HFFc6 (cell line): ENCODE measurements around the gene TSC1. TPM values are rescaled to one million over a fixed set of nuclear protein-coding genes. Genes with fewer than 3 reads are reported as not detected.

Experiments used
- DNase-seq: peaks from one replicate; pipeline ENCODE4 v3.0.0-alpha.2; 2018
- H3K27ac Mint-ChIP-seq: 2 replicates; pipeline ENCODE4 v1.8.0; 2020; ENCODE audit warnings: mild to moderate bottlenecking, mixed read lengths
- H3K27me3 Mint-ChIP-seq: 2 replicates; pipeline ENCODE4 v1.8.0; 2021; ENCODE audit warnings: mild to moderate bottlenecking, moderate library complexity, mixed read lengths; ENCODE audit not compliant: insufficient read depth
- H3K36me3 Mint-ChIP-seq: 2 replicates; pipeline ENCODE4 v1.8.0; 2021; ENCODE audit warnings: low read depth, mixed read lengths
- H3K4me1 Mint-ChIP-seq: 2 replicates; pipeline ENCODE4 v1.8.0; 2020; ENCODE audit warnings: low read depth, mixed read lengths
- H3K4me3 Mint-ChIP-seq: 2 replicates; pipeline ENCODE4 v1.8.0; 2020; ENCODE audit warnings: mild to moderate bottlenecking, moderate library complexity, mixed read lengths
- H3K9me3 Mint-ChIP-seq: 2 replicates; pipeline ENCODE4 v1.8.0; 2020; ENCODE audit warnings: mild to moderate bottlenecking, mixed read lengths
- CTCF ChIP-seq: fragments of 200-600 bp; sonication (generic); IDR thresholded peaks from 2 replicates; pipeline ENCODE4 v1.5.0; 2021; ENCODE audit warnings: antibody characterized with exemption, mild to moderate bottlenecking
- total RNA-seq, 6 experiments: library from RNA; stranded (reverse); fragmentation: NEBNext Ultra II Directional; extraction: Animal tissue kit (Norgen Biotek cat#: 25700); gene quantifications; 2 replicates in 1 of 6; 3 replicates in 5 of 6; pipeline ENCODE4 v1.2.3, GENCODE V29; 2021

The TSC1 gene
- total RNA-seq, 6 experiments from 2014 or later: 36.0 to 39.7 (median 37.1) TPM

DNA sequence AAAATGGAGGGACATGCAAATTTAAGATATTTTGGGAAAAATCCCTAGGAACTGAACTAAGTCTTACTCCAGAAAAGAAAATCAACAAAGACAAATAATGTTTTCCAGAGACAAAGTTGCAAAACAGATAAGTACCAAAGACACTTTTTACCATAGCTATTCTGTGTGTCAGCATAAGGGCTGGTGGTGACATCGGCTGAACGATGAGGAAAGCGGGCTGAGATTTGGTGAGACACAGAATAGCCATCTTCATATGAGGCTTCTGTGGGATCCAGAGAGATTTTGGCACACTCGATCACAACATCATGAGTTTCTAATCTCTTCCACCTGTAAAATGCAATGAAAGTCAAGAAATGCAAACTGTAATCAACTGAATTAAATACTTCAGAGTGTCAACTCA, 32.3 kb downstream of the TSC1 start:
- no peak for TF ChIP-seq CTCF
- no peaks in the 10 kb centered on the region for H3K4me1 Mint-ChIP-seq
- no peaks in the 10 kb centered on the region for H3K9me3 Mint-ChIP-seq
- H3K27ac Mint-ChIP-seq: no peak overlapping the region
- peaks cover 23% of the 10 kb centered on the region for H3K36me3 Mint-ChIP-seq
- no peaks in the 10 kb centered on the region for H3K27me3 Mint-ChIP-seq
- no peak for DNase-seq
- no peak overlapping the region for H3K4me3 Mint-ChIP-seq

DNA sequence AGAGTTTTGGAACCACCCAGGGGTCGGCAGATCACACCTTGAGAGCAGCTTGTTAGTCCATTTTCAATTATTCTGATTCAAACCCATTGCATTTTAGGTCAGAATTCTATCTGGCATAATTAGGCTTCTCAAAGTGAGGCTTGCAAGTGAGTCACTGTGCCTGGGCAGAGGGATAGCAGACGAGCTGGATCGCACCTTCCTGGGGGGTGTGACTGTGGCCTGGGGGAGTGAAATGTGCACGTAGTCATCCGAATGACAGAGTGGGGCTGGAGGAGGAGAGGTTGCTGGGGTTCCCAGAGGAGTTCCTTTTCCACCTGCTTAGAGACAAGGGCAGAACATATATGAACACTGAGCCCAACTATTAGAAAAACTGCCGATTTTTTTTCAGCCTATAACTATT, 34.0 kb downstream of the TSC1 start:
- Mint-ChIP-seq H3K4me3 (no peak overlapping the region), H3K27ac (no peak overlapping the region), H3K27me3 (no peaks in the 10 kb centered on the region), H3K4me1 (no peaks in the 10 kb centered on the region), H3K9me3 (no peaks in the 10 kb centered on the region), H3K36me3 (peaks cover 23% of the 10 kb centered on the region)
- no peak for DNase-seq
- TF ChIP-seq CTCF: no peak

GRCh38 chr9:132909311-132909710, 35.1 kb downstream of the TSC1 start:
- Mint-ChIP-seq H3K36me3 (peaks cover 23% of the 10 kb centered on the region), H3K9me3 (no peaks in the 10 kb centered on the region), H3K4me1 (no peaks in the 10 kb centered on the region), H3K4me3 (no peak overlapping the region), H3K27ac (no peak overlapping the region), H3K27me3 (no peaks in the 10 kb centered on the region)
- no peak for TF ChIP-seq CTCF
- no peak for DNase-seq

GRCh38 chr9:132908635-132909034, 35.8 kb downstream of the TSC1 start:
- H3K36me3 Mint-ChIP-seq: peaks cover 23% of the 10 kb centered on the region
- no peaks in the 10 kb centered on the region for H3K4me1 Mint-ChIP-seq
- no peak overlapping the region for H3K4me3 Mint-ChIP-seq
- no peak overlapping the region for H3K27ac Mint-ChIP-seq
- no peaks in the 10 kb centered on the region for H3K27me3 Mint-ChIP-seq
- no peak for TF ChIP-seq CTCF
- no peaks in the 10 kb centered on the region for H3K9me3 Mint-ChIP-seq
- no peak for DNase-seq

GRCh38 chr9:132905726-132906125, 38.7 kb downstream of the TSC1 start:
- Mint-ChIP-seq H3K27ac (no peak overlapping the region), H3K9me3 (no peaks in the 10 kb centered on the region), H3K4me1 (peaks cover 6% of the 10 kb centered on the region; the same call in 1 of the 2 replicates), H3K4me3 (no peak overlapping the region), H3K36me3 (peaks cover 11% of the 10 kb centered on the region), H3K27me3 (no peaks in the 10 kb centered on the region)
- no peak for TF ChIP-seq CTCF
- DNase-seq: no peak
